GM19324 (cell line): ENCODE measurements around the gene EFNB3.

ENCODE experiments used
- ATAC-seq: cut with Tn5 transposase; IDR thresholded peaks from one replicate; pipeline ENCODE4 v1.9.1; 2021; ENCODE audit warnings: mild to moderate bottlenecking, moderate library complexity; ENCODE audit not compliant: unreplicated experiment, low FRiP score

EFNB3 gene

GRCh38 chr17:7756968-7757367, 52.0 kb downstream of the EFNB3 start:
- no peak for ATAC-seq
